Kidney (tissue), 14 donors: ENCODE measurements around the gene RNF150. TPM values are rescaled to one million over a fixed set of nuclear protein-coding genes. Genes with fewer than 3 reads are reported as not detected.

Experiments
- DNase-seq, 5 donors: peaks; one replicate each; pipeline ENCODE4 v3.0.0-alpha.2; 2013 to 2020
- FAIRE-seq: peaks from 2 replicates; lab custom pipeline; 2012; peaks lifted over from hg19 to GRCh38; lab: Jason Lieb, UNC
- H3K27ac ChIP-seq, 2 donors: one replicate each; pipeline ENCODE4 v1.7.0; 2013; ENCODE audit warnings: low read depth in 2 of 2, low read length in 2 of 2, inconsistent platforms in 1 of 2
- H3K27me3 ChIP-seq: one replicate; pipeline ENCODE4 v1.7.1; 2013; ENCODE audit warnings: low read length, inconsistent platforms; ENCODE audit not compliant: control insufficient read depth, insufficient read depth
- H3K36me3 ChIP-seq, 3 donors: one replicate each; pipeline versions ENCODE4 v1.7.0 to v1.7.1; 2013; ENCODE audit warnings: low read length in 3 of 3, control low read depth in 1 of 3, inconsistent platforms in 1 of 3; ENCODE audit not compliant: insufficient read depth in 3 of 3, control insufficient read depth in 2 of 3
- H3K4me1 ChIP-seq, 3 donors: one replicate each; pipeline versions ENCODE4 v1.7.0 to v1.7.1; 2013; ENCODE audit warnings: low read length in 3 of 3, inconsistent platforms in 1 of 3, low read depth in 1 of 3; ENCODE audit not compliant: control insufficient read depth in 2 of 3, insufficient read depth in 2 of 3
- H3K4me3 ChIP-seq, 3 donors: one replicate each; pipeline versions ENCODE4 v1.7.0 to v1.8.1; 2013; ENCODE audit warnings: low read length in 3 of 3, control low read depth in 1 of 3, inconsistent platforms in 1 of 3
- H3K9ac ChIP-seq, 3 donors: one replicate each; pipeline versions ENCODE4 v1.7.0 to v1.7.1; 2013; ENCODE audit warnings: low read length in 3 of 3, control low read depth in 1 of 3, inconsistent platforms in 1 of 3
- H3K9me3 ChIP-seq, 3 donors: one replicate each; pipeline versions ENCODE4 v1.7.0 to v1.7.1; 2013; ENCODE audit warnings: low read length in 3 of 3, control low read depth in 1 of 3, inconsistent platforms in 1 of 3; ENCODE audit not compliant: control insufficient read depth in 2 of 3, insufficient read depth in 1 of 3
- intact Hi-C: fragments of 100-400 bp; cut with DNase I; formaldehyde crosslinking; loops from one replicate; pipeline ENCODE4 v1.11.1; 2022
- polyA plus RNA-seq: library from polyadenylated mRNA; stranded (reverse); fragments of 350-450 nt; fragmentation: Illumina TruSeq; extraction: RNeasy Lipid Tissue Mini Kit (QIAGEN cat#74804); gene quantifications from one replicate; pipeline ENCODE4 v1.2.3, GENCODE V29; 2014; ENCODE audit warnings: low read depth, low replicate concordance; ENCODE audit not compliant: insufficient read depth
- total RNA-seq: library from RNA; stranded (reverse); fragmentation: NEBNext Ultra II Directional; extraction: Animal tissue kit (Norgen Biotek cat#: 25700); gene quantifications from one replicate; pipeline ENCODE4 v1.2.1, GENCODE V29; 2021
- TF ChIP-seq, protein P1 (sequence below): IDR thresholded peaks from 3 replicates; pipeline ENCODE4 v1.5.1; 2012; ENCODE audit warnings: mild to moderate bottlenecking, moderate library complexity, borderline replicate concordance; ENCODE audit not compliant: insufficient read depth; ENCODE audit errors: extremely low read depth
- donor health status: control.
- donor health status: control.
- donor health status: control.
- donor health status: control.
- donor health status: control.
- donor health status: DM: yes; HTN: yes; CAD: no.
- donor health status: Normal renal cell carcinoma (clear cell type).

RNF150 gene
- total and polyA plus RNA-seq, 2 donors from 2014 or later = 5.0 to 34.2 TPM

DNA sequence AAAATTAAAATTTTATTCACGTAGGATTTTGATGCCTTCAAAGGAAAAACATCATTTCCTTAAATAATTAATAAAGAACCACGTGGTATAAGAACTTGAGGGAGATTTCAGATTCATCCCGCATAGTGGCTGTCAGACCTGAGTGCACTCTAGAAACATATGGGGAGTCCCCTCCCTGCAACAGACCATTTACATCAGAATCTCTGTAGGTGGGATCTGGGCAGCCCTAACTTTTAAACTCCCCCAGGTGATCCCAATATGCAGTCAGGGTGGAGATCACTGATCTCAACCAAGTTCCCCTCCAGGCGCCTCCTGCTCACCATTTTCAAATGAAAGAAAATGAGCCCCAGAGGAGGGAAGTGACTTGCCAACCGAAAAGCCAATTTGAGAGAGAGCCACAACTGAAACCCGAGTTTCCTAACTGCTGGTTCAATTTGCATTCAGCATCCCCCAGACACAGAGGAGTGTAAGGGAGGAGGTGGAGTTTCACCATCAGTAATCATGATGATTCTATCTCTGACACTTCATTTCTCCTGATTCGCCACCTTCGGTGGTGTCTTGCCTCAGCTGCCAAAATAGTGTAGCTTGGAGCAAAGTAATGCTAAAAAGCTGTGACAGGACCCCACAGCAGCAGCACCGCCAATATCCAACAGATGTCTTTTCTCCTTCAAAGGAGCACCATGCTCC is 11.4 kb downstream of the RNF150 start:
- no peak for DNase-seq
- H3K9me3 ChIP-seq = no peaks in the 10 kb centered on the region
- H3K27ac ChIP-seq = no peak overlapping the region
- H3K36me3 ChIP-seq = no peaks in the 10 kb centered on the region
- TF ChIP-seq, protein P1, sequence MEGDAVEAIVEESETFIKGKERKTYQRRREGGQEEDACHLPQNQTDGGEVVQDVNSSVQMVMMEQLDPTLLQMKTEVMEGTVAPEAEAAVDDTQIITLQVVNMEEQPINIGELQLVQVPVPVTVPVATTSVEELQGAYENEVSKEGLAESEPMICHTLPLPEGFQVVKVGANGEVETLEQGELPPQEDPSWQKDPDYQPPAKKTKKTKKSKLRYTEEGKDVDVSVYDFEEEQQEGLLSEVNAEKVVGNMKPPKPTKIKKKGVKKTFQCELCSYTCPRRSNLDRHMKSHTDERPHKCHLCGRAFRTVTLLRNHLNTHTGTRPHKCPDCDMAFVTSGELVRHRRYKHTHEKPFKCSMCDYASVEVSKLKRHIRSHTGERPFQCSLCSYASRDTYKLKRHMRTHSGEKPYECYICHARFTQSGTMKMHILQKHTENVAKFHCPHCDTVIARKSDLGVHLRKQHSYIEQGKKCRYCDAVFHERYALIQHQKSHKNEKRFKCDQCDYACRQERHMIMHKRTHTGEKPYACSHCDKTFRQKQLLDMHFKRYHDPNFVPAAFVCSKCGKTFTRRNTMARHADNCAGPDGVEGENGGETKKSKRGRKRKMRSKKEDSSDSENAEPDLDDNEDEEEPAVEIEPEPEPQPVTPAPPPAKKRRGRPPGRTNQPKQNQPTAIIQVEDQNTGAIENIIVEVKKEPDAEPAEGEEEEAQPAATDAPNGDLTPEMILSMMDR = no peak
- H3K4me3 ChIP-seq = no peak overlapping the region
- H3K27me3 ChIP-seq = no peaks in the 10 kb centered on the region
- H3K4me1 ChIP-seq = peaks cover 0 to 8% (median 0%) of the 10 kb centered on the region in 3 donors
- H3K9ac ChIP-seq = no peak overlapping the region
- intact Hi-C loops = no loop called here
- no peak for FAIRE-seq

DNA sequence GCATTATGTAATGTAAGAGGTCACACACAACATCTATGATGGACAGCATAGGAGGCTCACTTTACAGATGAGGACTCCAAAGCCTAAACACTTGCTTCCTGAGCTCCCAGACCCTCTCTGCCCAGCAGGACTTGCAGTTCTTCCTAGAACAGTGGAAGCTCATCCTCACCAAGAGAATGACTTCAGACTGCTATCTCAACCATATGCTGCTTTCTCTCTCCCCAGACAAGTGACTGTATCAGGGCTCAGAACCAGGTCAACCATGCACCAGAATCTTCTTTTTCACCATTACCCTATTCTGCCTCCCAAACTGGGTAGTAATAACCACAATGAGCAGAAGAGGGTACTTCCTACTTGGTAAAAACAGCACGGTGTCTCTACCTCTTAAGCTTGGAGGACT is 12.2 kb downstream of the RNF150 start:
- no peaks in the 10 kb centered on the region for H3K27me3 ChIP-seq
- no peak overlapping the region for H3K27ac ChIP-seq
- H3K9me3 ChIP-seq = no peaks in the 10 kb centered on the region
- H3K4me1 ChIP-seq = peaks cover 0 to 8% (median 0%) of the 10 kb centered on the region in 3 donors
- DNase-seq (no peak), FAIRE-seq (no peak)
- no peak overlapping the region for H3K9ac ChIP-seq
- H3K4me3 ChIP-seq = no peak overlapping the region
- H3K36me3 ChIP-seq = no peaks in the 10 kb centered on the region
- intact Hi-C loops = no loop called here
- TF ChIP-seq, protein P1 = no peak

DNA sequence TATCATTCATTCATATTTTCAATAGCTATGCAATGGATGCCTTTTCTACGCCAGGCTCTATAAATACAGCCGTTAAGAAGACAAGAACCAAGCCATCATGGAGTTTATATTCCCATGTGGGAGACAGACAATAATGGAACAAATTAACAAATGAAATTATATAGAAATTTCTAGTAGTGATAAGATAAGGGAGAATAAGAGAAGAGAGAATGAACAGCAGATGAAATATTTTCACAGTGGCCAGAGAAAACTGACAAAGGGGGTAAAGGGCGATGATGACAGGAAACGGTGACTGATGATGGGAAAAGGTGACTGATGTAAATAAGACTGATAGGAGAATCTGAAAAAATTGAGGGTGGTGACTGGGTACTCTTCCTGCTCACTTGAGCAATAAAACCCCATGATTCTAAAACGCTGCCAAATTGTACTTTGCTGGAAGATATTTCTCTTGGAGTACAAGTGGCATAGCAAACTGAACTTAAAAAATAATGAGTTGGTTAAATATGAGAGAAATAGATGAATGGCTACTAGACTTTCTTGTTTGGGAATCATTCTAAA is 13.2 kb downstream of the RNF150 start:
- H3K9me3 ChIP-seq = no peaks in the 10 kb centered on the region
- H3K4me1 ChIP-seq = peaks cover 0 to 1% (median 0%) of the 10 kb centered on the region in 3 donors
- no peak overlapping the region for H3K4me3 ChIP-seq
- TF ChIP-seq, protein P1 = no peak
- no peaks in the 10 kb centered on the region for H3K36me3 ChIP-seq
- H3K27ac ChIP-seq = no peak overlapping the region
- no peaks in the 10 kb centered on the region for H3K27me3 ChIP-seq
- DNase-seq = no peak
- no peak overlapping the region for H3K9ac ChIP-seq
- no peak for FAIRE-seq
- intact Hi-C loops = no loop called here
